GM23338 (cell line): ENCODE data around the gene CCSER2. TPM values are rescaled to one million over a fixed set of nuclear protein-coding genes. Genes with fewer than 3 reads are reported as not detected.

Experiments
- ATAC-seq: fragments of 200-7000 bp; cut with Tn5 transposase; 3 replicates; pipeline ENCODE4 v1.9.1; 2020
- DNase-seq: peaks from one replicate; pipeline ENCODE4 v3.0.0-alpha.2; 2015; ENCODE audit warnings: low spot score
- H2AFZ ChIP-seq: fragments of 200-600 bp; sonication (generic); 2 replicates; pipeline ENCODE4 v1.8.0; 2016; ENCODE audit warnings: antibody characterized with exemption, mild to moderate bottlenecking, moderate library complexity
- H3F3A ChIP-seq: fragments of 200-600 bp; sonication (generic); replicated peaks from 2 replicates; pipeline ENCODE4 v1.8.0; 2017; ENCODE audit warnings: antibody characterized with exemption, mixed run types, low read depth
- H3K27ac ChIP-seq: fragments of 200-600 bp; sonication (generic); 2 replicates; pipeline ENCODE4 v1.6.1; 2016; ENCODE audit warnings: low read depth
- H3K27me3 ChIP-seq: fragments of 200-600 bp; sonication (generic); 2 replicates; pipeline ENCODE4 v1.8.0; 2016; ENCODE audit warnings: mild to moderate bottlenecking, mixed run types, moderate library complexity; ENCODE audit not compliant: insufficient read depth
- H3K36me3 ChIP-seq: fragments of 200-600 bp; sonication (generic); 2 replicates; pipeline ENCODE4 v1.8.0; 2016; ENCODE audit warnings: mild to moderate bottlenecking; ENCODE audit not compliant: insufficient read depth
- H3K4me1 ChIP-seq: fragments of 200-600 bp; sonication (generic); 2 replicates; pipeline ENCODE4 v1.8.0; 2016; ENCODE audit warnings: mild to moderate bottlenecking, moderate library complexity; ENCODE audit not compliant: insufficient read depth
- H3K4me2 ChIP-seq: fragments of 200-600 bp; sonication (generic); 2 replicates; pipeline ENCODE4 v1.7.1; 2017; ENCODE audit warnings: mixed run types
- H3K4me3 ChIP-seq: fragments of 200-600 bp; sonication (generic); 2 replicates; pipeline ENCODE4 v1.6.1; 2016; ENCODE audit warnings: mixed run types
- H3K79me2 ChIP-seq: fragments of 200-600 bp; sonication (generic); replicated peaks from 2 replicates; pipeline ENCODE4 v1.8.0; 2017; ENCODE audit warnings: mild to moderate bottlenecking; ENCODE audit not compliant: insufficient read depth
- H3K9me2 ChIP-seq: fragments of 200-600 bp; sonication (generic); 2 replicates; pipeline ENCODE4 v1.8.0; 2017; ENCODE audit not compliant: insufficient read depth
- H4K20me1 ChIP-seq: fragments of 200-600 bp; sonication (generic); replicated peaks from 2 replicates; pipeline ENCODE4 v1.8.0; 2017; ENCODE audit warnings: mild to moderate bottlenecking; ENCODE audit not compliant: insufficient read depth
- H3K27ac Mint-ChIP-seq: 2 replicates; pipeline ENCODE4 v1.8.0; 2020; ENCODE audit warnings: inconsistent platforms, mild to moderate bottlenecking, moderate library complexity, mixed read lengths
- H3K27me3 Mint-ChIP-seq: 3 replicates; pipeline ENCODE4 v1.8.0; 2022; ENCODE audit warnings: low read depth, mild to moderate bottlenecking, moderate library complexity, mixed read lengths, inconsistent platforms; ENCODE audit not compliant: insufficient read depth, poor library complexity
- H3K36me3 Mint-ChIP-seq: 3 replicates; pipeline ENCODE4 v1.8.0; 2021; ENCODE audit warnings: low read depth, mild to moderate bottlenecking, inconsistent platforms, moderate library complexity, mixed read lengths
- H3K4me1 Mint-ChIP-seq: 3 replicates; pipeline ENCODE4 v1.8.0; 2020; ENCODE audit warnings: mild to moderate bottlenecking, inconsistent platforms, mixed read lengths
- H3K4me3 Mint-ChIP-seq: 3 replicates; pipeline ENCODE4 v1.8.0; 2021; ENCODE audit warnings: moderate library complexity, mild to moderate bottlenecking, inconsistent platforms, mixed read lengths
- H3K9me3 Mint-ChIP-seq: 3 replicates; pipeline ENCODE4 v1.8.0; 2020; ENCODE audit warnings: moderate library complexity, mild to moderate bottlenecking, inconsistent platforms, mixed read lengths
- CREB1 ChIP-seq: fragments of 250-450 bp; sonication (Bioruptor Pico); IDR thresholded peaks from 2 replicates; pipeline ENCODE4 v1.5.0; 2020; ENCODE audit warnings: low read depth, mild to moderate bottlenecking, moderate library complexity
- EZH2 ChIP-seq: fragments of 200-600 bp; sonication (generic); IDR thresholded peaks from one replicate; pipeline ENCODE4 v1.8.0; 2017; ENCODE audit warnings: antibody characterized with exemption, mild to moderate bottlenecking, low read depth; ENCODE audit not compliant: unreplicated experiment
- EZH2phosphoT487 ChIP-seq: fragments of 200-600 bp; sonication (generic); IDR thresholded peaks from one replicate; pipeline ENCODE4 v1.8.1; 2018; ENCODE audit warnings: antibody characterized with exemption; ENCODE audit not compliant: unreplicated experiment
- JUNB ChIP-seq: IDR thresholded peaks from one replicate; pipeline ENCODE4 v1.6.1; 2016; ENCODE audit warnings: antibody characterized with exemption; ENCODE audit not compliant: unreplicated experiment
- NANOG ChIP-seq: IDR thresholded peaks from 2 replicates; pipeline ENCODE4 v1.6.1; 2016; ENCODE audit warnings: antibody characterized with exemption, borderline replicate concordance
- POLR2AphosphoS5 ChIP-seq: IDR thresholded peaks from 2 replicates; pipeline ENCODE4 v1.6.1; 2016; ENCODE audit warnings: antibody characterized with exemption, low read depth
- REST ChIP-seq: IDR thresholded peaks from one replicate; pipeline ENCODE4 v1.6.1; 2018; ENCODE audit warnings: antibody characterized with exemption; ENCODE audit not compliant: unreplicated experiment
- STAT1 ChIP-seq: IDR thresholded peaks from one replicate; pipeline ENCODE4 v1.6.1; 2016; ENCODE audit warnings: antibody characterized with exemption; ENCODE audit not compliant: unreplicated experiment
- ZNF114 ChIP-seq: fragments of 250-450 bp; sonication (Bioruptor Pico); IDR thresholded peaks from 2 replicates; pipeline ENCODE4 v1.5.0; 2020; ENCODE audit warnings: mild to moderate bottlenecking, moderate library complexity
- ZNF331 ChIP-seq: fragments of 250-450 bp; sonication (Bioruptor Pico); IDR thresholded peaks from 2 replicates; pipeline ENCODE4 v1.5.0; 2020; ENCODE audit warnings: low read depth, mild to moderate bottlenecking, moderate library complexity
- polyA plus RNA-seq: library from polyadenylated mRNA; unstranded; fragments of >200 nt; fragmentation: Nextera tagmentation; extraction: Ambion mirVana; gene quantifications from 2 replicates; pipeline ENCODE4 v1.2.1, GENCODE V29; 2016
- total RNA-seq: library from RNA; depleted of rRNA; stranded (reverse); fragments of >200 nt; shearing (Covaris generic); gene quantifications from 2 replicates; pipeline ENCODE4 v1.2.3, GENCODE V29; 2014
- TF ChIP-seq, protein P1 (sequence below): fragments of 250-450 bp; sonication (Bioruptor Pico); IDR thresholded peaks from 2 replicates; pipeline ENCODE4 v1.5.0; 2020; ENCODE audit warnings: mild to moderate bottlenecking, moderate library complexity
- TF ChIP-seq, protein P2 (sequence below): IDR thresholded peaks from 2 replicates; pipeline ENCODE4 v1.6.1; 2016; ENCODE audit warnings: antibody characterized with exemption
- TF ChIP-seq, protein P3 (sequence below), 2 experiments: fragments of 200-600 bp in 1 of 2; sonication (generic) in 1 of 2; conservative IDR thresholded peaks; 2 replicates each; pipeline versions ENCODE4 v1.5.1 to v1.6.1; 2016 to 2017; ENCODE audit warnings: antibody characterized with exemption in 2 of 2, low read depth in 2 of 2, mild to moderate bottlenecking in 2 of 2, moderate library complexity in 1 of 2

The CCSER2 gene
- total and polyA plus RNA-seq, 2 experiments from 2014 or later, result 30.6 to 37.2 TPM

DNA sequence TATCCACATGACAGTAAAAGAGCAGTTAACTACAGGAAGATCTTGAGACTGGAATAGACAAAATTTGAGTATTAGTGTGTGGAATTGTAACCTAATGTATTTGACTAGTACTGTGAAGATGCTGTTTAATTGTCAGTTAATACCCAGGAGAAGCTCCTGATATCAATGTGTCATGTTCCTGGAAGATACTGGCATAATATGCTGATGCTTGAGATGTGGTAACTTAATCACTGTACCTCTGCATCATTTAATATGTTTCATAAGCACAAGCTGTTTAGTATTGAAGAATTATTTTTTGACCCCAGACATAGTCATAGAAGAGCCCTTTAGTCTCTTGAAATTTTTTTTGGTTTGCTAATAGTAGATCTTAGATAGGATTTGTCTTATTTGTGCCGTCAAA is 15.4 kb downstream of the CCSER2 start:
- H3K9me3 Mint-ChIP-seq, result peaks cover 19% of the 10 kb centered on the region
- Histone ChIP-seq H3K4me3 (no peak overlapping the region), H3K36me3 (no peaks in the 10 kb centered on the region), H3K4me2 (no peak overlapping the region), H3K27me3 (no peaks in the 10 kb centered on the region), H4K20me1 (peaks cover 6% of the 10 kb centered on the region; the same call in 1 of the 2 replicates), H3F3A (0 out of 2 replicates have a peak, but pooled peaks cover 3% of the 10 kb centered on the region), H3K4me1 (peaks cover 25% of the 10 kb centered on the region), H3K9me2 (peaks cover 5% of the 10 kb centered on the region; the same call in 1 of the 2 replicates), H3K27ac (no peak overlapping the region), H3K79me2 (peaks cover 81% of the 10 kb centered on the region), H2AFZ (no peak overlapping the region)
- no peak for DNase-seq
- H3K27ac Mint-ChIP-seq, result no peak overlapping the region
- no peak overlapping the region for H3K4me3 Mint-ChIP-seq
- H3K4me1 Mint-ChIP-seq, result peaks cover 19% of the 10 kb centered on the region
- ATAC-seq, result no peak
- TF ChIP-seq EZH2, result no peak
- no peak for TF ChIP-seq CREB1 (CRISPR knock-in tag)
- TF ChIP-seq POLR2AphosphoS5, result no peak
- TF ChIP-seq ZNF114 (CRISPR knock-in tag), result no peak
- no peak for TF ChIP-seq JUNB
- TF ChIP-seq, protein P1, sequence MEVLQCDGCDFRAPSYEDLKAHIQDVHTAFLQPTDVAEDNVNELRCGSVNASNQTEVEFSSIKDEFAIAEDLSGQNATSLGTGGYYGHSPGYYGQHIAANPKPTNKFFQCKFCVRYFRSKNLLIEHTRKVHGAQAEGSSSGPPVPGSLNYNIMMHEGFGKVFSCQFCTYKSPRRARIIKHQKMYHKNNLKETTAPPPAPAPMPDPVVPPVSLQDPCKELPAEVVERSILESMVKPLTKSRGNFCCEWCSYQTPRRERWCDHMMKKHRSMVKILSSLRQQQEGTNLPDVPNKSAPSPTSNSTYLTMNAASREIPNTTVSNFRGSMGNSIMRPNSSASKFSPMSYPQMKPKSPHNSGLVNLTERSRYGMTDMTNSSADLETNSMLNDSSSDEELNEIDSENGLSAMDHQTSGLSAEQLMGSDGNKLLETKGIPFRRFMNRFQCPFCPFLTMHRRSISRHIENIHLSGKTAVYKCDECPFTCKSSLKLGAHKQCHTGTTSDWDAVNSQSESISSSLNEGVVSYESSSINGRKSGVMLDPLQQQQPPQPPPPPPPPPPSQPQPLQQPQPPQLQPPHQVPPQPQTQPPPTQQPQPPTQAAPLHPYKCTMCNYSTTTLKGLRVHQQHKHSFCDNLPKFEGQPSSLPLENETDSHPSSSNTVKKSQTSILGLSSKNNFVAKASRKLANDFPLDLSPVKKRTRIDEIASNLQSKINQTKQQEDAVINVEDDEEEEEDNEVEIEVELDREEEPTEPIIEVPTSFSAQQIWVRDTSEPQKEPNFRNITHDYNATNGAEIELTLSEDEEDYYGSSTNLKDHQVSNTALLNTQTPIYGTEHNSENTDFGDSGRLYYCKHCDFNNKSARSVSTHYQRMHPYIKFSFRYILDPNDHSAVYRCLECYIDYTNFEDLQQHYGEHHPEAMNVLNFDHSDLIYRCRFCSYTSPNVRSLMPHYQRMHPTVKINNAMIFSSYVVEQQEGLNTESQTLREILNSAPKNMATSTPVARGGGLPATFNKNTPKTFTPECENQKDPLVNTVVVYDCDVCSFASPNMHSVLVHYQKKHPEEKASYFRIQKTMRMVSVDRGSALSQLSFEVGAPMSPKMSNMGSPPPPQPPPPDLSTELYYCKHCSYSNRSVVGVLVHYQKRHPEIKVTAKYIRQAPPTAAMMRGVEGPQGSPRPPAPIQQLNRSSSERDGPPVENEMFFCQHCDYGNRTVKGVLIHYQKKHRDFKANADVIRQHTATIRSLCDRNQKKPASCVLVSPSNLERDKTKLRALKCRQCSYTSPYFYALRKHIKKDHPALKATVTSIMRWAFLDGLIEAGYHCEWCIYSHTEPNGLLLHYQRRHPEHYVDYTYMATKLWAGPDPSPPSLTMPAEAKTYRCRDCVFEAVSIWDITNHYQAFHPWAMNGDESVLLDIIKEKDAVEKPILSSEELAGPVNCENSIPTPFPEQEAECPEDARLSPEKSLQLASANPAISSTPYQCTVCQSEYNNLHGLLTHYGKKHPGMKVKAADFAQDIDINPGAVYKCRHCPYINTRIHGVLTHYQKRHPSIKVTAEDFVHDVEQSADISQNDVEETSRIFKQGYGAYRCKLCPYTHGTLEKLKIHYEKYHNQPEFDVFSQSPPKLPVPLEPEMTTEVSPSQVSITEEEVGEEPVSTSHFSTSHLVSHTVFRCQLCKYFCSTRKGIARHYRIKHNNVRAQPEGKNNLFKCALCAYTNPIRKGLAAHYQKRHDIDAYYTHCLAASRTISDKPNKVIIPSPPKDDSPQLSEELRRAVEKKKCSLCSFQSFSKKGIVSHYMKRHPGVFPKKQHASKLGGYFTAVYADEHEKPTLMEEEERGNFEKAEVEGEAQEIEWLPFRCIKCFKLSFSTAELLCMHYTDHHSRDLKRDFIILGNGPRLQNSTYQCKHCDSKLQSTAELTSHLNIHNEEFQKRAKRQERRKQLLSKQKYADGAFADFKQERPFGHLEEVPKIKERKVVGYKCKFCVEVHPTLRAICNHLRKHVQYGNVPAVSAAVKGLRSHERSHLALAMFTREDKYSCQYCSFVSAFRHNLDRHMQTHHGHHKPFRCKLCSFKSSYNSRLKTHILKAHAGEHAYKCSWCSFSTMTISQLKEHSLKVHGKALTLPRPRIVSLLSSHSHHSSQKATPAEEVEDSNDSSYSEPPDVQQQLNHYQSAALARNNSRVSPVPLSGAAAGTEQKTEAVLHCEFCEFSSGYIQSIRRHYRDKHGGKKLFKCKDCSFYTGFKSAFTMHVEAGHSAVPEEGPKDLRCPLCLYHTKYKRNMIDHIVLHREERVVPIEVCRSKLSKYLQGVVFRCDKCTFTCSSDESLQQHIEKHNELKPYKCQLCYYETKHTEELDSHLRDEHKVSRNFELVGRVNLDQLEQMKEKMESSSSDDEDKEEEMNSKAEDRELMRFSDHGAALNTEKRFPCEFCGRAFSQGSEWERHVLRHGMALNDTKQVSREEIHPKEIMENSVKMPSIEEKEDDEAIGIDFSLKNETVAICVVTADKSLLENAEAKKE (CRISPR knock-in tag), result no peak
- TF ChIP-seq, protein P2, sequence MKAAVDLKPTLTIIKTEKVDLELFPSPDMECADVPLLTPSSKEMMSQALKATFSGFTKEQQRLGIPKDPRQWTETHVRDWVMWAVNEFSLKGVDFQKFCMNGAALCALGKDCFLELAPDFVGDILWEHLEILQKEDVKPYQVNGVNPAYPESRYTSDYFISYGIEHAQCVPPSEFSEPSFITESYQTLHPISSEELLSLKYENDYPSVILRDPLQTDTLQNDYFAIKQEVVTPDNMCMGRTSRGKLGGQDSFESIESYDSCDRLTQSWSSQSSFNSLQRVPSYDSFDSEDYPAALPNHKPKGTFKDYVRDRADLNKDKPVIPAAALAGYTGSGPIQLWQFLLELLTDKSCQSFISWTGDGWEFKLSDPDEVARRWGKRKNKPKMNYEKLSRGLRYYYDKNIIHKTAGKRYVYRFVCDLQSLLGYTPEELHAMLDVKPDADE, result no peak
- no peak for TF ChIP-seq REST
- TF ChIP-seq STAT1, result no peak
- TF ChIP-seq NANOG, result no peak
- TF ChIP-seq, protein P3, sequence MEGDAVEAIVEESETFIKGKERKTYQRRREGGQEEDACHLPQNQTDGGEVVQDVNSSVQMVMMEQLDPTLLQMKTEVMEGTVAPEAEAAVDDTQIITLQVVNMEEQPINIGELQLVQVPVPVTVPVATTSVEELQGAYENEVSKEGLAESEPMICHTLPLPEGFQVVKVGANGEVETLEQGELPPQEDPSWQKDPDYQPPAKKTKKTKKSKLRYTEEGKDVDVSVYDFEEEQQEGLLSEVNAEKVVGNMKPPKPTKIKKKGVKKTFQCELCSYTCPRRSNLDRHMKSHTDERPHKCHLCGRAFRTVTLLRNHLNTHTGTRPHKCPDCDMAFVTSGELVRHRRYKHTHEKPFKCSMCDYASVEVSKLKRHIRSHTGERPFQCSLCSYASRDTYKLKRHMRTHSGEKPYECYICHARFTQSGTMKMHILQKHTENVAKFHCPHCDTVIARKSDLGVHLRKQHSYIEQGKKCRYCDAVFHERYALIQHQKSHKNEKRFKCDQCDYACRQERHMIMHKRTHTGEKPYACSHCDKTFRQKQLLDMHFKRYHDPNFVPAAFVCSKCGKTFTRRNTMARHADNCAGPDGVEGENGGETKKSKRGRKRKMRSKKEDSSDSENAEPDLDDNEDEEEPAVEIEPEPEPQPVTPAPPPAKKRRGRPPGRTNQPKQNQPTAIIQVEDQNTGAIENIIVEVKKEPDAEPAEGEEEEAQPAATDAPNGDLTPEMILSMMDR (conservative IDR thresholded peaks at IDR 0.05; ENCODE audit: low read depth in 2 of 2), result no peak
- no peak for TF ChIP-seq EZH2phosphoT487
- TF ChIP-seq ZNF331 (CRISPR knock-in tag), result no peak
- peaks cover 2% of the 10 kb centered on the region for H3K27me3 Mint-ChIP-seq
- peaks cover 24% of the 10 kb centered on the region for H3K36me3 Mint-ChIP-seq
